Measurements from ENCODE around the gene ZBTB18.

Gene ZBTB18

DNA sequence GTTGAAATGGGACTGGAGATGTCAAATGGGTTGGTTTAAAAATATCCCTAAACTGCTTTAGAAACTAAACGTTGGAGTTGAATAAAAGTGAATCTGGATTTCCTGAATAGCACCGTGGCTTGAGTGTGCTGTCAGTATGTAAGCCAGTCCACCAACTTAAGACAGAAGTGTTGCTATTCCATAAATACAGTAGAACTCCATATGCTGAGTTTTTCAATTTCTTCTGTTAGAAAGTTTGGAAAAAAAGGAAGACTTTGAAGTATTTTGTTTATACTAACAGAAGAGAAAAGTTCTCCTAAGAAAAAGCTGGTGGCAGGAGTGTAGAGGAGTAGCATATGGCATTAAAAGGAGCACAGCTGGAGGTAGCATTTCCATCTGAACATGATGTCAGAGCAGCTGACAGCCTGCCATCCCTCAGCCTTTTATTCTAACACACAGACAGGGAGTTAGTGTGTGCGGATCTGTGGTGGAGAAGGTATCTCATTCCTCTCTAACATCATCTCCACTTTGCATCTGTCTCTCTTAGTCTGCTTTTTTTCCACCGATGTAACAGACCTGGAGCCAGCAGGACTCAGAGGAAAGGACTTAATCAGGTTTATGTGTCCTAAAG lies at the start of gene ZBTB18:
Gene ZBTB18 (plus strand): TSS at position 449 of the 610 bp plus-strand sequence. CDS start 149 bp downstream, at position 598.
- H3K36me3 ChIP-seq (ENCODE audit: low read length) = 0 out of 2 replicates have a peak, but pooled peaks cover 6% of the 10 kb centered on the region
- H3K27me3 ChIP-seq (ENCODE audit: low read length) = no peaks in the 10 kb centered on the region
- H4K20me1 ChIP-seq (ENCODE audit: low read depth, low read length) = peaks cover 25% of the 10 kb centered on the region
- TF ChIP-seq, protein P1, sequence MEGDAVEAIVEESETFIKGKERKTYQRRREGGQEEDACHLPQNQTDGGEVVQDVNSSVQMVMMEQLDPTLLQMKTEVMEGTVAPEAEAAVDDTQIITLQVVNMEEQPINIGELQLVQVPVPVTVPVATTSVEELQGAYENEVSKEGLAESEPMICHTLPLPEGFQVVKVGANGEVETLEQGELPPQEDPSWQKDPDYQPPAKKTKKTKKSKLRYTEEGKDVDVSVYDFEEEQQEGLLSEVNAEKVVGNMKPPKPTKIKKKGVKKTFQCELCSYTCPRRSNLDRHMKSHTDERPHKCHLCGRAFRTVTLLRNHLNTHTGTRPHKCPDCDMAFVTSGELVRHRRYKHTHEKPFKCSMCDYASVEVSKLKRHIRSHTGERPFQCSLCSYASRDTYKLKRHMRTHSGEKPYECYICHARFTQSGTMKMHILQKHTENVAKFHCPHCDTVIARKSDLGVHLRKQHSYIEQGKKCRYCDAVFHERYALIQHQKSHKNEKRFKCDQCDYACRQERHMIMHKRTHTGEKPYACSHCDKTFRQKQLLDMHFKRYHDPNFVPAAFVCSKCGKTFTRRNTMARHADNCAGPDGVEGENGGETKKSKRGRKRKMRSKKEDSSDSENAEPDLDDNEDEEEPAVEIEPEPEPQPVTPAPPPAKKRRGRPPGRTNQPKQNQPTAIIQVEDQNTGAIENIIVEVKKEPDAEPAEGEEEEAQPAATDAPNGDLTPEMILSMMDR (IDR thresholded peaks at IDR 0.05; ENCODE audit: insufficient read depth, low read length, poor library complexity, severe bottlenecking) = no peak
- TF ChIP-seq EZH2phosphoT487 (conservative IDR thresholded peaks at IDR 0.05; ENCODE audit: low read length) = no peak
- peaks cover 21% of the 10 kb centered on the region for H3F3A ChIP-seq (ENCODE audit: insufficient read depth)
- no peak within 1 kb of the TSS for H2AFZ ChIP-seq (ENCODE audit: low read depth, low read length, severe bottlenecking)
- no peaks in the 10 kb centered on the region for H3K9me3 ChIP-seq (ENCODE audit: insufficient read depth, low read length)
- no peak within 1 kb of the TSS for H3K27ac ChIP-seq (ENCODE audit: low read depth, low read length)
- H3K4me3 ChIP-seq (ENCODE audit: insufficient read depth, low read length, poor library complexity, severe bottlenecking) = no peak within 1 kb of the TSS
- 0 out of 2 replicates have a peak, but pooled peaks cover 5% of the 10 kb centered on the region for H3K79me2 ChIP-seq (ENCODE audit: insufficient read depth, low read length)
- no peak within 1 kb of the TSS for H3K9ac ChIP-seq (ENCODE audit: low read length)
- peak within 1 kb of the TSS; percentile 70 for H3K4me2 ChIP-seq (ENCODE audit: low read depth, low read length, poor library complexity, severe bottlenecking)
- no peaks in the 10 kb centered on the region for H3K9me2 ChIP-seq (replicated peaks; ENCODE audit: insufficient read depth, low read length)

DNA sequence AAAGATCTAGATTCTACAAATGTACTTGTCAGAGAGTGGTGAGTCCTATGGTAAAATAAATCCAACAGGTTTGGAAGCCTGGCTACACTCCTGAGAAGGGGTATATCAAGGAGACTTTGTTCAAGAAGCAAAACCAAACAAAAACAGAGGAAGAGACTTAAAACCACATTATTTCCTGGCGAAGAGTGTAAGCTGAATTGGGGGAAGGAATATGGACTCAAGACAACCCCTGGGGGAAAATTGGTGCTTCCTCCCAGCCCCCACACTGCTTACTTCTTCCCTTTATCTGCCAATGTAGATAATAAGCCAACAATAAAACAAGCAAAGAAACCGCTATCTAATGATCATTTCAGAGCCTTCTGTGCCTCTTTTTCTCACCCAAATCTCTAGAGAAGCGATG lies 48.4 kb upstream of the ZBTB18 start:
- Histone ChIP-seq H3K27ac (ENCODE audit: low read depth, low read length) (no peak overlapping the region), H3K27me3 (ENCODE audit: low read length) (no peaks in the 10 kb centered on the region), H3F3A (ENCODE audit: insufficient read depth) (no peaks in the 10 kb centered on the region), H3K79me2 (ENCODE audit: insufficient read depth, low read length) (no peaks in the 10 kb centered on the region), H3K9me2 (replicated peaks; ENCODE audit: insufficient read depth, low read length) (no peaks in the 10 kb centered on the region), H3K4me2 (ENCODE audit: low read depth, low read length, poor library complexity, severe bottlenecking) (no peak overlapping the region), H3K36me3 (ENCODE audit: low read length) (no peaks in the 10 kb centered on the region), H3K9ac (ENCODE audit: low read length) (no peak overlapping the region), H4K20me1 (ENCODE audit: low read depth, low read length) (no peaks in the 10 kb centered on the region), H3K4me3 (ENCODE audit: insufficient read depth, low read length, poor library complexity, severe bottlenecking) (no peak overlapping the region), H2AFZ (ENCODE audit: low read depth, low read length, severe bottlenecking) (no peak overlapping the region), H3K9me3 (ENCODE audit: insufficient read depth, low read length) (no peaks in the 10 kb centered on the region)
- TF ChIP-seq EZH2phosphoT487 (conservative IDR thresholded peaks at IDR 0.05; ENCODE audit: low read length) = no peak
- TF ChIP-seq, protein P1 (IDR thresholded peaks at IDR 0.05; ENCODE audit: insufficient read depth, low read length, poor library complexity, severe bottlenecking) = no peak

DNA sequence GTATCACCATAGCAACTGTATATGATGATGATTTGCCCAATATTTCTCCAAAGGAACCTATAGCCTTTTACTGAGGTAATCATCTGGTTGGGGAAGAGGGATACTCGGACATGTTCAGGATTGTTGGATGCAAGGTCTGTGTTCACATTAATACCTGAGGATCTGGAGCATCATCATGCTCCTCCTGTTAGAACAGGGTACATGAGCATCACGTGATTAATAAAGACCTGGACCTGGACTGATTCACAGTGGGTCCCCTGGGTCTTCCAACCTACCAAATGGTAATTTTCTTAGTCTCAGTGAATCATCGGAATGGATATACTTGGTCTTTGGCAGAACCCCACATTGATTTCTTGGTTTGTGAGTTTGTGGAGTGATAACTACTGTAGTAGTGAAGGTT lies 45.6 kb upstream of the ZBTB18 start:
- H3K9me2 ChIP-seq (replicated peaks; ENCODE audit: insufficient read depth, low read length) = no peaks in the 10 kb centered on the region
- H4K20me1 ChIP-seq (ENCODE audit: low read depth, low read length) = no peaks in the 10 kb centered on the region
- H3K79me2 ChIP-seq (ENCODE audit: insufficient read depth, low read length) = no peaks in the 10 kb centered on the region
- no peak overlapping the region for H3K27ac ChIP-seq (ENCODE audit: low read depth, low read length)
- no peaks in the 10 kb centered on the region for H3K9me3 ChIP-seq (ENCODE audit: insufficient read depth, low read length)
- H3K9ac ChIP-seq (ENCODE audit: low read length) = no peak overlapping the region
- no peak overlapping the region for H3K4me2 ChIP-seq (ENCODE audit: low read depth, low read length, poor library complexity, severe bottlenecking)
- H3K4me3 ChIP-seq (ENCODE audit: insufficient read depth, low read length, poor library complexity, severe bottlenecking) = no peak overlapping the region
- no peak for TF ChIP-seq EZH2phosphoT487 (conservative IDR thresholded peaks at IDR 0.05; ENCODE audit: low read length)
- TF ChIP-seq, protein P1 (IDR thresholded peaks at IDR 0.05; ENCODE audit: insufficient read depth, low read length, poor library complexity, severe bottlenecking) = no peak
- no peaks in the 10 kb centered on the region for H3F3A ChIP-seq (ENCODE audit: insufficient read depth)
- H3K27me3 ChIP-seq (ENCODE audit: low read length) = no peaks in the 10 kb centered on the region
- no peaks in the 10 kb centered on the region for H3K36me3 ChIP-seq (ENCODE audit: low read length)
- no peak overlapping the region for H2AFZ ChIP-seq (ENCODE audit: low read depth, low read length, severe bottlenecking)
